H9 (cell line): Measurements from ENCODE around the gene FUZ. TPM values are rescaled to one million over a fixed set of nuclear protein-coding genes. Genes with fewer than 3 reads are reported as not detected.
A peak's percentile ranks its signal among the peaks of the same experiment; 100 is the strongest.

Experiments used
- DNase-seq: peaks from one replicate; pipeline ENCODE4 v3.0.0-alpha.2; 2017
- H2AFZ ChIP-seq: one replicate; pipeline ENCODE4 v1.6.1; 2013; ENCODE audit warnings: mild to moderate bottlenecking, low read length, control low read depth, moderate library complexity
- H2AK5ac ChIP-seq: 2 replicates; pipeline ENCODE4 v1.6.1; 2013; ENCODE audit warnings: low read length, control low read depth, mixed read lengths; ENCODE audit not compliant: insufficient read length
- H2BK120ac ChIP-seq: one replicate; pipeline ENCODE4 v1.6.1; 2013; ENCODE audit warnings: low read depth, mild to moderate bottlenecking, low read length, control low read depth, inconsistent platforms; ENCODE audit not compliant: poor library complexity, severe bottlenecking
- H2BK12ac ChIP-seq: 2 replicates; pipeline ENCODE4 v1.6.1; 2013; ENCODE audit warnings: low read length, control low read depth, mixed read lengths, low read depth; ENCODE audit not compliant: insufficient read length
- H2BK15ac ChIP-seq: 2 replicates; pipeline ENCODE4 v1.6.1; 2013; ENCODE audit warnings: low read depth, low read length, control low read depth
- H2BK20ac ChIP-seq: one replicate; pipeline ENCODE4 v1.6.1; 2013; ENCODE audit warnings: low read depth, mild to moderate bottlenecking, low read length, control low read depth, inconsistent platforms; ENCODE audit not compliant: poor library complexity, severe bottlenecking
- H2BK5ac ChIP-seq: 2 replicates; pipeline ENCODE4 v1.6.1; 2013; ENCODE audit warnings: low read length, control low read depth, mixed read lengths; ENCODE audit not compliant: insufficient read length
- H3K14ac ChIP-seq: 2 replicates; pipeline ENCODE4 v1.6.1; 2013; ENCODE audit warnings: low read length, control low read depth; ENCODE audit not compliant: insufficient read depth
- H3K18ac ChIP-seq: 2 replicates; pipeline ENCODE4 v1.6.1; 2013; ENCODE audit warnings: low read depth, mild to moderate bottlenecking, mixed read lengths, low read length, control low read depth; ENCODE audit not compliant: insufficient read length
- H3K23ac ChIP-seq: 2 replicates; pipeline ENCODE4 v1.6.1; 2013; ENCODE audit warnings: low read length, control low read depth, mixed read lengths, low read depth; ENCODE audit not compliant: insufficient read length
- H3K23me2 ChIP-seq: 2 replicates; pipeline ENCODE4 v1.6.1; 2013; ENCODE audit warnings: low read depth, mild to moderate bottlenecking, mixed read lengths, low read length, control low read depth; ENCODE audit not compliant: insufficient read length, poor library complexity, severe bottlenecking
- H3K27ac ChIP-seq: 2 replicates; pipeline ENCODE4 v1.5.1; 2013; ENCODE audit warnings: low read length, control low read depth, mixed read lengths, low read depth; ENCODE audit not compliant: insufficient read length
- H3K27me3 ChIP-seq: 2 replicates; pipeline ENCODE4 v1.6.1; 2013; ENCODE audit warnings: low read length, control low read depth, inconsistent platforms; ENCODE audit not compliant: insufficient read depth
- H3K4ac ChIP-seq: 2 replicates; pipeline ENCODE4 v1.6.1; 2013; ENCODE audit warnings: low read depth, mild to moderate bottlenecking, control low read depth, inconsistent platforms, low read length, moderate library complexity
- H3K4me1 ChIP-seq: 2 replicates; pipeline ENCODE4 v1.6.1; 2013; ENCODE audit warnings: low read length, control low read depth, inconsistent platforms; ENCODE audit not compliant: insufficient read depth
- H3K4me2 ChIP-seq: 2 replicates; pipeline ENCODE4 v1.6.1; 2013; ENCODE audit warnings: low read length, control low read depth, mixed read lengths; ENCODE audit not compliant: insufficient read length, insufficient read depth
- H3K56ac ChIP-seq: 2 replicates; pipeline ENCODE4 v1.6.1; 2013; ENCODE audit warnings: low read depth, mild to moderate bottlenecking, mixed read lengths, low read length, control low read depth; ENCODE audit not compliant: insufficient read length
- H3K79me1 ChIP-seq: 2 replicates; pipeline ENCODE4 v1.6.1; 2013; ENCODE audit warnings: low read depth, mild to moderate bottlenecking, moderate library complexity, low read length, control low read depth, inconsistent platforms; ENCODE audit not compliant: insufficient read depth, poor library complexity, severe bottlenecking
- H3K79me2 ChIP-seq: 2 replicates; pipeline ENCODE4 v1.6.1; 2013; ENCODE audit warnings: low read length, control low read depth, inconsistent platforms; ENCODE audit not compliant: insufficient read depth
- H3K9ac ChIP-seq: 2 replicates; pipeline ENCODE4 v1.6.1; 2013; ENCODE audit warnings: low read length, control low read depth, mixed read lengths; ENCODE audit not compliant: insufficient read length; ENCODE audit errors: extremely low read depth
- H3K9me3 ChIP-seq: one replicate; pipeline ENCODE4 v1.6.1; 2013; ENCODE audit warnings: low read depth, low read length, inconsistent platforms; ENCODE audit not compliant: control insufficient read depth
- H3T11ph ChIP-seq: one replicate; pipeline ENCODE4 v1.6.1; 2013; ENCODE audit warnings: mild to moderate bottlenecking, low read length, control low read depth, inconsistent platforms
- H4K20me1 ChIP-seq: one replicate; pipeline ENCODE4 v1.6.1; 2013; ENCODE audit not compliant: control insufficient read depth, insufficient read length, insufficient read depth
- H4K5ac ChIP-seq: 2 replicates; pipeline ENCODE4 v1.6.1; 2013; ENCODE audit warnings: low read depth, mild to moderate bottlenecking, mixed read lengths, low read length, control low read depth; ENCODE audit not compliant: insufficient read length
- H4K8ac ChIP-seq: replicated peaks from 2 replicates; pipeline ENCODE4 v1.6.1; 2013; ENCODE audit warnings: low read length, control low read depth, mixed read lengths, low read depth; ENCODE audit not compliant: insufficient read length
- H4K91ac ChIP-seq: 2 replicates; pipeline ENCODE4 v1.6.1; 2013; ENCODE audit warnings: low read depth, mild to moderate bottlenecking, moderate library complexity, mixed read lengths, low read length, control low read depth; ENCODE audit not compliant: insufficient read length
- H3K27ac Mint-ChIP-seq, 3 experiments: 2 replicates in 2 of 3; 3 replicates in 1 of 3; pipeline ENCODE4 v1.8.0; 2020 to 2021; ENCODE audit warnings: mixed read lengths in 3 of 3, mild to moderate bottlenecking in 1 of 3, moderate library complexity in 1 of 3
- H3K27me3 Mint-ChIP-seq: 2 replicates; pipeline ENCODE4 v1.8.0; 2021; ENCODE audit warnings: low read depth, mild to moderate bottlenecking, moderate library complexity, mixed read lengths
- H3K36me3 Mint-ChIP-seq, 3 experiments: 2 replicates in 2 of 3; 3 replicates in 1 of 3; pipeline ENCODE4 v1.8.0; 2020 to 2021; ENCODE audit warnings: low read depth in 3 of 3, mixed read lengths in 3 of 3; ENCODE audit not compliant: insufficient read depth in 1 of 3
- H3K4me1 Mint-ChIP-seq, 2 experiments: 2 replicates each; pipeline ENCODE4 v1.8.0; 2020; ENCODE audit warnings: mixed read lengths in 2 of 2
- H3K4me3 Mint-ChIP-seq, 2 experiments: 2 replicates in 1 of 2; 3 replicates in 1 of 2; pipeline ENCODE4 v1.8.0; 2020 to 2021; ENCODE audit warnings: mild to moderate bottlenecking in 2 of 2, mixed read lengths in 2 of 2, moderate library complexity in 1 of 2
- H3K9me3 Mint-ChIP-seq, 2 experiments: 2 replicates in 1 of 2; 3 replicates in 1 of 2; pipeline ENCODE4 v1.8.0; 2020; ENCODE audit warnings: mild to moderate bottlenecking in 2 of 2, mixed read lengths in 2 of 2, moderate library complexity in 1 of 2
- CTCF ChIP-seq: fragments of 200-600 bp; sonication (generic); conservative IDR thresholded peaks from 3 replicates; pipeline ENCODE4 v1.8.0; 2021; ENCODE audit warnings: antibody characterized with exemption, mild to moderate bottlenecking
- WGBS: extraction: QIAGEN DNeasy Blood & Tissue Kit; methylation state at CpG from one replicate; pipeline ENCODE4 v1.1.7; 2013; ENCODE audit warnings: missing lambda C conversion rate, low lambda C conversion rate, mixed read lengths; ENCODE audit not compliant: insufficient read length; ENCODE audit errors: extremely low coverage; 5-methylcytosine and 5-hydroxymethylcytosine counted together
- total RNA-seq: library from RNA; stranded (reverse); gene quantifications from 2 replicates; pipeline ENCODE4 v1.2.1, GENCODE V29; 2021

FUZ gene
- total RNA-seq, 1 experiment from 2014 or later = 25.1 TPM

- Histone ChIP-seq H3K4ac (no peak overlapping the region), H2BK20ac (no peak overlapping the region), H3K18ac (no peak overlapping the region), H3K79me2 (peaks cover 9% of the 10 kb centered on the region; the same call in 1 of the 2 replicates), H3K23me2 (peaks cover 8% of the 10 kb centered on the region), H3T11ph (no peak overlapping the region), H2BK12ac (no peak overlapping the region), H4K20me1 (peaks cover 6% of the 10 kb centered on the region), H3K79me1 (peaks cover 11% of the 10 kb centered on the region), H4K91ac (no peak overlapping the region), H2BK15ac (no peak overlapping the region), H4K8ac (no peak overlapping the region), H3K27ac (no peak overlapping the region), H3K9ac (no peak overlapping the region), H2AK5ac (no peak overlapping the region), H3K56ac (no peak overlapping the region), H3K27me3 (no peaks in the 10 kb centered on the region), H3K14ac (no peak overlapping the region), H3K9me3 (no peaks in the 10 kb centered on the region), H2BK5ac (no peak overlapping the region), H4K5ac (no peak overlapping the region), H3K4me2 (no peak overlapping the region), H3K4me1 (no peaks in the 10 kb centered on the region), H2BK120ac (no peak overlapping the region), H3K23ac (no peak overlapping the region), H2AFZ (no peak overlapping the region)
- Mint-ChIP-seq H3K27ac (peak overlapping the region in 1 of 3 experiments; percentile 89; a peak in 3 of 7 replicates), H3K4me1 (peaks cover 16 to 18% of the 10 kb centered on the region in 2 experiments), H3K36me3 (peaks cover 22 to 63% (median 60%) of the 10 kb centered on the region in 3 experiments), H3K9me3 (no peaks in the 10 kb centered on the region; a peak in 1 of 5 replicates), H3K27me3 (peaks cover 2% of the 10 kb centered on the region; the same call in 1 of the 2 replicates), H3K4me3 (peak overlapping the region in 1 of 2 experiments; percentile 44; a peak in 2 of 5 replicates)
- no peak for DNase-seq
- no peak for TF ChIP-seq CTCF
- no CpG with 5 or more reads among the region's 12 CpGs for WGBS
Observed at GRCh38 chr19:49855277-49855675, 42.2 kb upstream of the FUZ start.
